HepG2 (cell line): ENCODE measurements around the gene CGREF1. TPM values are rescaled to one million over a fixed set of nuclear protein-coding genes. Genes with fewer than 3 reads are reported as not detected.

Experiments
- FIP1L1 ChIP-seq: fragments of 200-400 bp; formaldehyde crosslinking; IDR thresholded peaks from 2 replicates; pipeline ENCODE4 v1.6.1; 2018; ENCODE audit warnings: low read depth, mild to moderate bottlenecking, low read length, moderate library complexity, borderline replicate concordance; ENCODE audit not compliant: insufficient read depth
- FOXA1 ChIP-seq, 2 experiments: fragments of 450-650 bp in 1 of 2; sonication (generic) in 1 of 2; formaldehyde crosslinking in 1 of 2; IDR thresholded peaks; 2 replicates each; pipeline versions ENCODE4 v1.4.0 to v1.6.1; 2016 to 2020; ENCODE audit warnings: missing genetic modification reagents in 1 of 2
- HMGA1 ChIP-seq: sonication (generic); formaldehyde crosslinking; conservative IDR thresholded peaks from 2 replicates; pipeline ENCODE4 v1.4.0; 2020; ENCODE audit warnings: missing genetic modification reagents
- SMC3 ChIP-seq: IDR thresholded peaks from 2 replicates; pipeline ENCODE4 v1.6.1; 2011; ENCODE audit warnings: low read length, improper control_type of control experiment
- TARDBP ChIP-seq: sonication (generic); formaldehyde crosslinking; IDR thresholded peaks from 2 replicates; pipeline ENCODE4 v1.8.0; 2022; ENCODE audit warnings: mild to moderate bottlenecking, missing genetic modification reagents
- YEATS4 ChIP-seq: sonication (generic); formaldehyde crosslinking; IDR thresholded peaks from 2 replicates; pipeline ENCODE4 v1.4.0; 2020; ENCODE audit warnings: missing genetic modification reagents, borderline replicate concordance
- ZNF407 ChIP-seq: sonication (generic); formaldehyde crosslinking; IDR thresholded peaks from one replicate; pipeline ENCODE4 v1.5.1; 2020; ENCODE audit warnings: mild to moderate bottlenecking, missing genetic modification reagents; ENCODE audit errors: not compliant biosample characterization
- ZNF616 ChIP-seq: sonication (generic); formaldehyde crosslinking; IDR thresholded peaks from 2 replicates; pipeline ENCODE4 v1.5.0; 2020; ENCODE audit warnings: low read depth, mild to moderate bottlenecking, missing genetic modification reagents
- ZNF639 ChIP-seq: conservative IDR thresholded peaks from 2 replicates; pipeline ENCODE4 v1.6.1; 2018; ENCODE audit warnings: missing genetic modification reagents
- ZNF737 ChIP-seq: sonication (generic); formaldehyde crosslinking; IDR thresholded peaks from 2 replicates; pipeline ENCODE4 v1.5.0; 2020; ENCODE audit warnings: missing genetic modification reagents, mild to moderate bottlenecking, borderline replicate concordance
- ZNF768 ChIP-seq: sonication (generic); formaldehyde crosslinking; IDR thresholded peaks from 2 replicates; pipeline ENCODE4 v1.4.0; 2020; ENCODE audit warnings: missing genetic modification reagents
- polyA plus RNA-seq, 8 experiments: library from polyadenylated mRNA; depleted of rRNA in 3 of 8; stranded (reverse) in 7 of 8; unstranded in 1 of 8; fragments of >200 nt; fragmentation: Illumina TruSeq in 4 of 8; extraction: Trizol in 4 of 8; gene quantifications; 2 replicates each; pipeline versions ENCODE4 v1.2.1 to v1.2.3, GENCODE V29; 2011 to 2016; ENCODE audit warnings: low read depth in 4 of 8, missing spikeins in 1 of 8, mixed read lengths in 1 of 8; ENCODE audit not compliant: insufficient read depth in 1 of 8
- total RNA-seq, 5 experiments: library from RNA; depleted of rRNA; stranded (reverse); fragments of >200 nt; fragmentation: Illumina TruSeq; extraction: Trizol; gene quantifications; 2 replicates each; pipeline ENCODE4 v1.2.3, GENCODE V29; 2016; ENCODE audit warnings: low read depth in 1 of 5
- TF ChIP-seq, protein P1 (sequence below): sonication (generic); formaldehyde crosslinking; IDR thresholded peaks from 2 replicates; pipeline ENCODE4 v1.8.0; 2022; ENCODE audit warnings: missing genetic modification reagents, mild to moderate bottlenecking, moderate library complexity, borderline replicate concordance

The CGREF1 gene
- total and polyA plus RNA-seq, 2 of the 13 experiments (the other 11 are each of a cell fraction or from before 2014, with no cell fraction given), result 13.9 to 23.4 TPM

- TF ChIP-seq TARDBP (CRISPR knock-in tag) (peak; percentile 60; the same call in 1 of the 2 replicates), ZNF768 (CRISPR knock-in tag) (peak; percentile 55; the same call in 1 of the 2 replicates), FOXA1 (IDR thresholded peaks at IDR 0.05) (no peak), FOXA1 (CRISPR knock-in tag; IDR thresholded peaks at IDR 0.05) (no peak; the same call in 1 of the 2 replicates), ZNF639 (CRISPR knock-in tag) (peak; percentile 59), ZNF616 (peak; percentile 84), SMC3 (no peak), HMGA1 (CRISPR knock-in tag) (no peak), YEATS4 (CRISPR knock-in tag) (peak; percentile 90; the same call in 1 of the 2 replicates), FIP1L1 (no peak), ZNF737 (peak; percentile 93; the same call in 1 of the 2 replicates), ZNF407 (CRISPR knock-in tag) (peak; percentile 96)
- TF ChIP-seq, protein P1, sequence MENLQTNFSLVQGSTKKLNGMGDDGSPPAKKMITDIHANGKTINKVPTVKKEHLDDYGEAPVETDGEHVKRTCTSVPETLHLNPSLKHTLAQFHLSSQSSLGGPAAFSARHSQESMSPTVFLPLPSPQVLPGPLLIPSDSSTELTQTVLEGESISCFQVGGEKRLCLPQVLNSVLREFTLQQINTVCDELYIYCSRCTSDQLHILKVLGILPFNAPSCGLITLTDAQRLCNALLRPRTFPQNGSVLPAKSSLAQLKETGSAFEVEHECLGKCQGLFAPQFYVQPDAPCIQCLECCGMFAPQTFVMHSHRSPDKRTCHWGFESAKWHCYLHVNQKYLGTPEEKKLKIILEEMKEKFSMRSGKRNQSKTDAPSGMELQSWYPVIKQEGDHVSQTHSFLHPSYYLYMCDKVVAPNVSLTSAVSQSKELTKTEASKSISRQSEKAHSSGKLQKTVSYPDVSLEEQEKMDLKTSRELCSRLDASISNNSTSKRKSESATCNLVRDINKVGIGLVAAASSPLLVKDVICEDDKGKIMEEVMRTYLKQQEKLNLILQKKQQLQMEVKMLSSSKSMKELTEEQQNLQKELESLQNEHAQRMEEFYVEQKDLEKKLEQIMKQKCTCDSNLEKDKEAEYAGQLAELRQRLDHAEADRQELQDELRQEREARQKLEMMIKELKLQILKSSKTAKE, result peak; percentile 10; the same call in 1 of the 2 replicates
Observed at GRCh38 chr2:27050996-27051901, 67.7 kb downstream of the CGREF1 start, which contains the start of gene AGBL5 (continued).
